NCI-H2029 (cell line): ENCODE results near the gene PCSK7.
"Not testable (repeated sequence)": the region's sequence is repeated elsewhere in the genome, so short reads cannot be mapped to it uniquely, and the experiment has no call there.

Experiments used
- DNase-seq: peaks from one replicate; lab custom pipeline; 2025; lab: John Stamatoyannopoulos, UW

The PCSK7 gene

GRCh38 chr11:117217141-117218084, 14.5 kb downstream of the PCSK7 start:
- no peak for DNase-seq

- no peak for DNase-seq
These were observed 17.3 kb downstream of the PCSK7 start for GRCh38 chr11:117214404-117215110.

- no peak for DNase-seq
These were observed 19.0 kb downstream of the PCSK7 start for GRCh38 chr11:117212697-117213355.

GRCh38 chr11:117210620-117211019, 21.3 kb downstream of the PCSK7 start:
- DNase-seq, result no peak

GRCh38 chr11:117209351-117210125, 22.3 kb downstream of the PCSK7 start:
- DNase-seq, result not testable (repeated sequence)

- DNase-seq, result not testable (repeated sequence)
These were observed 23.2 kb downstream of the PCSK7 start for GRCh38 chr11:117208710-117209109.

GRCh38 chr11:117207481-117207880, 24.4 kb downstream of the PCSK7 start:
- not testable (repeated sequence) for DNase-seq

- not testable (repeated sequence) for DNase-seq
These were observed 25.0 kb downstream of the PCSK7 start for GRCh38 chr11:117206859-117207258.

GRCh38 chr11:117206111-117206510, 25.8 kb downstream of the PCSK7 start:
- DNase-seq, result not testable (repeated sequence)

GRCh38 chr11:117205211-117205818, 26.6 kb downstream of the PCSK7 start:
- no peak for DNase-seq

GRCh38 chr11:117204283-117205080, 27.4 kb downstream of the PCSK7 start:
- DNase-seq, result no peak

GRCh38 chr11:117203069-117203407, 28.8 kb downstream of the PCSK7 start:
- no peak for DNase-seq

GRCh38 chr11:117202386-117203068, 29.3 kb downstream of the PCSK7 start:
- DNase-seq, result no peak

- DNase-seq, result no peak
These were observed 30.1 kb downstream of the PCSK7 start for GRCh38 chr11:117201658-117202305.

- DNase-seq, result no peak
These were observed 30.8 kb downstream of the PCSK7 start for GRCh38 chr11:117200813-117201657.

- no peak for DNase-seq
These were observed 31.7 kb downstream of the PCSK7 start for GRCh38 chr11:117199916-117200812.
